SK-N-SH (cell line): ENCODE data around the gene ZNF75A. TPM values are rescaled to one million over a fixed set of nuclear protein-coding genes. Genes with fewer than 3 reads are reported as not detected.

Source experiments
- CTCF ChIA-PET: fragments of 300-600, 350-600 bp; formaldehyde crosslinking; extraction: SDS; loops from one replicate; lab custom pipeline; 2021; lab: Yijun Ruan, JAX
- POLR2A ChIA-PET: fragments of 350-600 bp; sonication (Branson Sonifier 250); formaldehyde crosslinking; extraction: SDS; loops from one replicate; lab custom pipeline; 2020; ENCODE audit warnings: antibody characterized with exemption, inconsistent platforms; lab: Yijun Ruan, JAX
- DNase-seq: peaks from one replicate; pipeline ENCODE4 v3.0.0; 2012
- H2AFZ ChIP-seq: fragments of 200-600 bp; sonication (generic); 2 replicates; pipeline ENCODE4 v1.8.1; 2016; ENCODE audit warnings: antibody characterized with exemption, mild to moderate bottlenecking, low read depth
- H3F3A ChIP-seq: fragments of 200-600 bp; sonication (generic); replicated peaks from 2 replicates; pipeline ENCODE3; 2016; ENCODE audit warnings: antibody characterized with exemption, mild to moderate bottlenecking; ENCODE audit not compliant: insufficient read depth
- H3K27ac ChIP-seq, 2 experiments: fragments of 200-500 bp in 1 of 2; fragments of 200-600 bp in 1 of 2; sonication (Bioruptor generic) in 1 of 2; sonication (generic), shearing (Covaris generic) in 1 of 2; 2 replicates each; pipeline versions ENCODE4 v1.5.1 to v1.6.1; 2014 to 2016; ENCODE audit warnings: low read depth in 2 of 2, inconsistent platforms in 1 of 2, low read length in 1 of 2, mild to moderate bottlenecking in 1 of 2, mixed read lengths in 1 of 2
- H3K27me3 ChIP-seq: fragments of 200-600 bp; sonication (generic), shearing (Covaris generic); 2 replicates; pipeline ENCODE4 v1.6.1; 2016; ENCODE audit warnings: mixed run types; ENCODE audit not compliant: insufficient read depth
- H3K36me3 ChIP-seq, 2 experiments: fragments of 200-500 bp in 1 of 2; fragments of 200-600 bp in 1 of 2; sonication (Bioruptor generic) in 1 of 2; sonication (generic) in 1 of 2; replicated peaks in 1 of 2; 2 replicates each; pipeline versions ENCODE3 to v1.5.1; 2014 to 2016; ENCODE audit warnings: low read length in 1 of 2, mild to moderate bottlenecking in 1 of 2; ENCODE audit not compliant: insufficient read depth in 2 of 2, control insufficient read depth in 1 of 2
- H3K4me1 ChIP-seq, 2 experiments: fragments of 200-500 bp in 1 of 2; fragments of 200-600 bp in 1 of 2; sonication (Bioruptor generic) in 1 of 2; sonication (generic), shearing (Covaris generic) in 1 of 2; 2 replicates each; pipeline versions ENCODE4 v1.5.1 to v1.6.1; 2014 to 2016; ENCODE audit warnings: low read depth in 1 of 2, low read length in 1 of 2, mixed run types in 1 of 2; ENCODE audit not compliant: insufficient read depth in 2 of 2, control insufficient read depth in 1 of 2
- H3K4me2 ChIP-seq: fragments of 200-600 bp; sonication (generic), shearing (Covaris generic); 2 replicates; pipeline ENCODE4 v1.6.1; 2017; ENCODE audit warnings: mixed run types
- H3K4me3 ChIP-seq, 2 experiments: fragments of 200-500 bp in 1 of 2; fragments of 200-600 bp in 1 of 2; sonication (Bioruptor generic) in 1 of 2; sonication (generic), shearing (Covaris generic) in 1 of 2; 2 replicates each; pipeline versions ENCODE4 v1.5.1 to v1.8.1; 2014 to 2016; ENCODE audit warnings: low read depth in 2 of 2, inconsistent platforms in 1 of 2, low read length in 1 of 2, mild to moderate bottlenecking in 1 of 2, mixed read lengths in 1 of 2, moderate library complexity in 1 of 2
- H3K79me2 ChIP-seq: fragments of 200-600 bp; sonication (generic); 2 replicates; pipeline ENCODE4 v1.8.1; 2017; ENCODE audit warnings: mild to moderate bottlenecking; ENCODE audit not compliant: insufficient read depth
- H3K9ac ChIP-seq: fragments of 200-600 bp; sonication (generic); 2 replicates; pipeline ENCODE4 v1.6.1; 2017; ENCODE audit warnings: mixed run types
- H3K9me2 ChIP-seq: fragments of 200-600 bp; sonication (generic); 2 replicates; pipeline ENCODE4 v1.6.1; 2017; ENCODE audit warnings: mixed run types
- H3K9me3 ChIP-seq: fragments of 200-600 bp; sonication (generic); 2 replicates; pipeline ENCODE4 v1.6.1; 2017; ENCODE audit warnings: mixed run types, mild to moderate bottlenecking, moderate library complexity
- H4K20me1 ChIP-seq: fragments of 200-600 bp; sonication (generic); 2 replicates; pipeline ENCODE4 v1.6.1; 2017; ENCODE audit warnings: mild to moderate bottlenecking, mixed run types; ENCODE audit not compliant: insufficient read depth
- CHD2 ChIP-seq: fragments of 150-350 bp; IDR thresholded peaks from 2 replicates; pipeline ENCODE4 v1.6.1; 2018; ENCODE audit warnings: low read length; ENCODE audit not compliant: partially characterized antibody
- EP300 ChIP-seq, 2 experiments: IDR thresholded peaks; 2 replicates each; pipeline versions ENCODE4 v1.4.0 to v1.6.1; 2012; ENCODE audit warnings: borderline replicate concordance in 1 of 2, low read depth in 1 of 2, low read length in 1 of 2
- EZH2phosphoT487 ChIP-seq: fragments of 200-600 bp; sonication (generic); IDR thresholded peaks from 2 replicates; pipeline ENCODE4 v1.6.1; 2017; ENCODE audit warnings: low read depth, mixed run types, mild to moderate bottlenecking, antibody characterized with exemption, moderate library complexity, borderline replicate concordance
- FOSL2 ChIP-seq: IDR thresholded peaks from 2 replicates; pipeline ENCODE4 v1.4.0; 2012; ENCODE audit warnings: low read depth, mild to moderate bottlenecking, moderate library complexity, borderline replicate concordance
- FOXJ3 ChIP-seq: sonication (generic); formaldehyde crosslinking; IDR thresholded peaks from 2 replicates; pipeline ENCODE4 v1.5.1; 2020; ENCODE audit warnings: mild to moderate bottlenecking, missing genetic modification reagents
- JUND ChIP-seq: IDR thresholded peaks from 2 replicates; pipeline ENCODE4 v1.4.0; 2012
- MEF2A ChIP-seq: IDR thresholded peaks from 2 replicates; pipeline ENCODE4 v1.4.0; 2012; ENCODE audit warnings: low read depth, borderline replicate concordance
- MXI1 ChIP-seq: IDR thresholded peaks from 2 replicates; pipeline ENCODE4 v1.6.1; 2012; ENCODE audit warnings: mild to moderate bottlenecking, low read depth, low read length, improper control_type of control experiment
- RAD21 ChIP-seq: IDR thresholded peaks from 2 replicates; pipeline ENCODE4 v1.6.1; 2012; ENCODE audit warnings: mild to moderate bottlenecking, low read length
- RCOR1 ChIP-seq: fragments of 150-350 bp; IDR thresholded peaks from 2 replicates; pipeline ENCODE4 v1.6.1; 2017; ENCODE audit warnings: antibody characterized with exemption, low read length
- RFX5 ChIP-seq: IDR thresholded peaks from 2 replicates; pipeline ENCODE4 v1.6.1; 2012; ENCODE audit warnings: mild to moderate bottlenecking, improper control_type of control experiment, low read length
- TAF1 ChIP-seq: IDR thresholded peaks from 2 replicates; pipeline ENCODE4 v1.6.1; 2012; ENCODE audit warnings: low read depth, mild to moderate bottlenecking, low read length, moderate library complexity, borderline replicate concordance
- TEAD4 ChIP-seq: IDR thresholded peaks from 2 replicates; pipeline ENCODE4 v1.4.0; 2012; ENCODE audit warnings: mild to moderate bottlenecking, borderline replicate concordance; ENCODE audit not compliant: insufficient read depth
- YY1 ChIP-seq: IDR thresholded peaks from 2 replicates; pipeline ENCODE4 v1.4.0; 2012; ENCODE audit warnings: low read depth, mild to moderate bottlenecking
- WGBS: methylation state at CpG from one replicate; pipeline ENCODE4 v1.1.6; 2017; ENCODE audit warnings: low lambda C conversion rate; 5-methylcytosine and 5-hydroxymethylcytosine counted together
- polyA plus RNA-seq, 3 experiments: library from polyadenylated mRNA; depleted of rRNA; stranded (reverse); fragments of >200 nt; gene quantifications; 2 replicates each; pipeline ENCODE4 v1.2.3, GENCODE V29; 2012
- TF ChIP-seq, protein P1 (sequence below): IDR thresholded peaks from 2 replicates; pipeline ENCODE4 v1.4.0; 2012; ENCODE audit warnings: low read depth
- TF ChIP-seq, protein P2 (sequence below): fragments of 200-600 bp; sonication (generic); IDR thresholded peaks from 2 replicates; pipeline ENCODE4 v1.6.1; 2017; ENCODE audit warnings: antibody characterized with exemption, mild to moderate bottlenecking, moderate library complexity
- TF ChIP-seq, protein P3 (sequence below): IDR thresholded peaks from 2 replicates; pipeline ENCODE4 v1.6.1; 2012; ENCODE audit warnings: mild to moderate bottlenecking, low read depth, low read length, moderate library complexity
- TF ChIP-seq, protein P4 (sequence below): IDR thresholded peaks from 2 replicates; pipeline ENCODE4 v1.4.0; 2012; ENCODE audit warnings: low read depth, borderline replicate concordance

ZNF75A gene
- polyA plus RNA-seq, 1 of the 3 experiments (the other 2 are of a cell fraction), result 7.2 TPM

DNA sequence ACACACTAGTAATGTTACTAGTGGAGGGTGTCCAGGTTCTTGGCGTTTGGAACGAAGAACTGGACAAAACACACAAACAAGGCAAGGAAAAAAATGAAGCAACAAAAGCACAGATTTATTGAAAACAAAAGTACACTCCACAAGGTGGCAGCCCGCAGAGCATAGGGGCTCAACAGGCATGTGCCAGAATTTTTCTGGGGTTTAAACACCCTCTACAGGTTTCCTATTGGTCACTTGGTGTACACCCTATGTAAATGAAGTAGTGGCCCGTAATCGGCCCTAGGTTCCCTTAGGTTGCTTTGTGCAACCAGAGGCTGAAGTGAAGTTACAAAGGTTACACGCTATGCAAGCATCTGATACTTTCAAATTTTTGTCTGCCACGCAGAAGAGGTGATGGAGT is 58.5 kb downstream of the ZNF75A start:
- 78% methylated on average over 7 of the region's 7 CpGs for WGBS
- ChIA-PET POLR2A (no interaction called here), CTCF (no interaction called here)
- Histone ChIP-seq H3K4me1 (no peaks in the 10 kb centered on the region; a peak in 1 of 4 replicates), H3K27ac (no peak overlapping the region), H4K20me1 (no peaks in the 10 kb centered on the region), H3K4me2 (no peak overlapping the region), H3F3A (no peaks in the 10 kb centered on the region), H3K4me3 (no peak overlapping the region; a peak in 1 of 4 replicates), H3K9me3 (no peaks in the 10 kb centered on the region; the same call in 1 of the 2 replicates), H3K9me2 (no peaks in the 10 kb centered on the region), H2AFZ (no peak overlapping the region), H3K36me3 (no peaks in the 10 kb centered on the region), H3K9ac (no peak overlapping the region), H3K79me2 (peaks cover 5% of the 10 kb centered on the region; the same call in 1 of the 2 replicates), H3K27me3 (no peaks in the 10 kb centered on the region)
- TF ChIP-seq RAD21, result no peak
- no peak for TF ChIP-seq FOXJ3 (CRISPR knock-in tag)
- TF ChIP-seq CHD2, result no peak
- no peak for TF ChIP-seq RFX5
- TF ChIP-seq TEAD4, result no peak
- no peak for TF ChIP-seq FOSL2
- TF ChIP-seq YY1, result no peak
- TF ChIP-seq TAF1, result no peak
- TF ChIP-seq MEF2A, result no peak
- TF ChIP-seq, protein P1, sequence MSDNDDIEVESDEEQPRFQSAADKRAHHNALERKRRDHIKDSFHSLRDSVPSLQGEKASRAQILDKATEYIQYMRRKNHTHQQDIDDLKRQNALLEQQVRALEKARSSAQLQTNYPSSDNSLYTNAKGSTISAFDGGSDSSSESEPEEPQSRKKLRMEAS, result no peak
- TF ChIP-seq, protein P2, sequence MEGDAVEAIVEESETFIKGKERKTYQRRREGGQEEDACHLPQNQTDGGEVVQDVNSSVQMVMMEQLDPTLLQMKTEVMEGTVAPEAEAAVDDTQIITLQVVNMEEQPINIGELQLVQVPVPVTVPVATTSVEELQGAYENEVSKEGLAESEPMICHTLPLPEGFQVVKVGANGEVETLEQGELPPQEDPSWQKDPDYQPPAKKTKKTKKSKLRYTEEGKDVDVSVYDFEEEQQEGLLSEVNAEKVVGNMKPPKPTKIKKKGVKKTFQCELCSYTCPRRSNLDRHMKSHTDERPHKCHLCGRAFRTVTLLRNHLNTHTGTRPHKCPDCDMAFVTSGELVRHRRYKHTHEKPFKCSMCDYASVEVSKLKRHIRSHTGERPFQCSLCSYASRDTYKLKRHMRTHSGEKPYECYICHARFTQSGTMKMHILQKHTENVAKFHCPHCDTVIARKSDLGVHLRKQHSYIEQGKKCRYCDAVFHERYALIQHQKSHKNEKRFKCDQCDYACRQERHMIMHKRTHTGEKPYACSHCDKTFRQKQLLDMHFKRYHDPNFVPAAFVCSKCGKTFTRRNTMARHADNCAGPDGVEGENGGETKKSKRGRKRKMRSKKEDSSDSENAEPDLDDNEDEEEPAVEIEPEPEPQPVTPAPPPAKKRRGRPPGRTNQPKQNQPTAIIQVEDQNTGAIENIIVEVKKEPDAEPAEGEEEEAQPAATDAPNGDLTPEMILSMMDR, result no peak
- DNase-seq, result no peak

DNA sequence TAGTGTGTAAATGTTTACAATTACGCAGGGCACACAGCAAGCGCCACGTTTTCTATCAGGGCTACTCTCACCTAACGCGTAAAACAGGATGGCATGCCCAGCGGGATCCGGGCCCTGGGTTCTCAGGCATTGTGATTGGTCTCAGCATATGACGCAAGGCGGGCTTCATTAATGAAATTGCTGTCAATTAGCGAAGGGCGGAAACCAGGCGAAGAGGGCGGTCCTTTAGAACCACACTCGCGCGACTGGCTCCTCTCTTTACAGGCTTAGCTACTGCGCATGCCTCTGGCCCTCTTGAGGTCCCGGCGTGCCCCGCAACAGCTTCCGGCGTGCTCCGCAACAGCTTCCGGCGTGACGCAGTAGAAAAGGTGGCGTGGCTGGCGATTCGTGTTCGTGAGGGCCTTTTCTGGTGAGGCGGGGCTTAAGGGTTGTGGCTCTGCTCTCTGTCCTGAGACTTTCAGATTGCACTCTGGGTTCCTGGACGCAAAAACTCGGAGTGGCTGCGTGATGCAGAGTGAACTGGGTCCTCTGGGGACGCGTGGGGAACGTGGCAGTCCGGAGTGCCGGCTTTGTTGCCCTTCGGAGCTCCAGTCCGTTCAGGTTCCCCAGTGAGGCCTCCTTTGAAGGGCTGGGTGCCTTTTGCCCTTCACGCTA is 59.6 kb downstream of the ZNF75A start:
- H3K9me3 ChIP-seq, result no peaks in the 10 kb centered on the region; the same call in 1 of the 2 replicates
- no peaks in the 10 kb centered on the region for H4K20me1 ChIP-seq
- H3K9me2 ChIP-seq, result no peaks in the 10 kb centered on the region
- H3K79me2 ChIP-seq, result peaks cover 5% of the 10 kb centered on the region; the same call in 1 of the 2 replicates
- no peaks in the 10 kb centered on the region; a peak in 1 of 4 replicates for H3K4me1 ChIP-seq
- CTCF ChIA-PET, result interaction anchor here (0.6 to 1.4 kb wide), 5 partner anchors 9 to 143 kb away, joined by 3 to 5 read pairs (median 3); partner anchors contain the start of gene OR2C1
- peak overlapping the region; percentile 83 for H3K4me2 ChIP-seq
- peak overlapping the region; percentile 56 to 68 for H3K4me3 ChIP-seq
- H3K27ac ChIP-seq, result peak overlapping the region; percentile 72 to 81
- DNase-seq, result peak; percentile 85
- peak overlapping the region; percentile 90 for H2AFZ ChIP-seq
- H3K9ac ChIP-seq, result peak overlapping the region; percentile 73
- WGBS, result 26% methylated on average over 17 of the region's 42 CpGs
- no peaks in the 10 kb centered on the region for H3K27me3 ChIP-seq
- no peaks in the 10 kb centered on the region for H3F3A ChIP-seq
- H3K36me3 ChIP-seq, result no peaks in the 10 kb centered on the region
- POLR2A ChIA-PET, result interaction anchor here (0.9 to 1.6 kb wide), 4 partner anchors 59 to 92 kb away, joined by 4 to 11 read pairs (median 6); partner anchors contain the start of genes NAA60, TIGD7, ZNF263 and ZNF597
- TF ChIP-seq TAF1 (peak; percentile 16; the same call in 1 of the 2 replicates), RCOR1 (no peak), JUND (no peak), EZH2phosphoT487 (no peak), RFX5 (no peak), EP300 (IDR thresholded peaks at IDR 0.05; ENCODE audit: borderline replicate concordance in 1 of 2, low read depth in 1 of 2, low read length in 1 of 2) (no peak), FOXJ3 (CRISPR knock-in tag) (peak; percentile 37; the same call in 1 of the 2 replicates), MXI1 (peak; percentile 19; the same call in 1 of the 2 replicates), CHD2 (peak; percentile 77)
- TF ChIP-seq, protein P3, sequence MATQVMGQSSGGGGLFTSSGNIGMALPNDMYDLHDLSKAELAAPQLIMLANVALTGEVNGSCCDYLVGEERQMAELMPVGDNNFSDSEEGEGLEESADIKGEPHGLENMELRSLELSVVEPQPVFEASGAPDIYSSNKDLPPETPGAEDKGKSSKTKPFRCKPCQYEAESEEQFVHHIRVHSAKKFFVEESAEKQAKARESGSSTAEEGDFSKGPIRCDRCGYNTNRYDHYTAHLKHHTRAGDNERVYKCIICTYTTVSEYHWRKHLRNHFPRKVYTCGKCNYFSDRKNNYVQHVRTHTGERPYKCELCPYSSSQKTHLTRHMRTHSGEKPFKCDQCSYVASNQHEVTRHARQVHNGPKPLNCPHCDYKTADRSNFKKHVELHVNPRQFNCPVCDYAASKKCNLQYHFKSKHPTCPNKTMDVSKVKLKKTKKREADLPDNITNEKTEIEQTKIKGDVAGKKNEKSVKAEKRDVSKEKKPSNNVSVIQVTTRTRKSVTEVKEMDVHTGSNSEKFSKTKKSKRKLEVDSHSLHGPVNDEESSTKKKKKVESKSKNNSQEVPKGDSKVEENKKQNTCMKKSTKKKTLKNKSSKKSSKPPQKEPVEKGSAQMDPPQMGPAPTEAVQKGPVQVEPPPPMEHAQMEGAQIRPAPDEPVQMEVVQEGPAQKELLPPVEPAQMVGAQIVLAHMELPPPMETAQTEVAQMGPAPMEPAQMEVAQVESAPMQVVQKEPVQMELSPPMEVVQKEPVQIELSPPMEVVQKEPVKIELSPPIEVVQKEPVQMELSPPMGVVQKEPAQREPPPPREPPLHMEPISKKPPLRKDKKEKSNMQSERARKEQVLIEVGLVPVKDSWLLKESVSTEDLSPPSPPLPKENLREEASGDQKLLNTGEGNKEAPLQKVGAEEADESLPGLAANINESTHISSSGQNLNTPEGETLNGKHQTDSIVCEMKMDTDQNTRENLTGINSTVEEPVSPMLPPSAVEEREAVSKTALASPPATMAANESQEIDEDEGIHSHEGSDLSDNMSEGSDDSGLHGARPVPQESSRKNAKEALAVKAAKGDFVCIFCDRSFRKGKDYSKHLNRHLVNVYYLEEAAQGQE, result no peak
- TF ChIP-seq, protein P4, sequence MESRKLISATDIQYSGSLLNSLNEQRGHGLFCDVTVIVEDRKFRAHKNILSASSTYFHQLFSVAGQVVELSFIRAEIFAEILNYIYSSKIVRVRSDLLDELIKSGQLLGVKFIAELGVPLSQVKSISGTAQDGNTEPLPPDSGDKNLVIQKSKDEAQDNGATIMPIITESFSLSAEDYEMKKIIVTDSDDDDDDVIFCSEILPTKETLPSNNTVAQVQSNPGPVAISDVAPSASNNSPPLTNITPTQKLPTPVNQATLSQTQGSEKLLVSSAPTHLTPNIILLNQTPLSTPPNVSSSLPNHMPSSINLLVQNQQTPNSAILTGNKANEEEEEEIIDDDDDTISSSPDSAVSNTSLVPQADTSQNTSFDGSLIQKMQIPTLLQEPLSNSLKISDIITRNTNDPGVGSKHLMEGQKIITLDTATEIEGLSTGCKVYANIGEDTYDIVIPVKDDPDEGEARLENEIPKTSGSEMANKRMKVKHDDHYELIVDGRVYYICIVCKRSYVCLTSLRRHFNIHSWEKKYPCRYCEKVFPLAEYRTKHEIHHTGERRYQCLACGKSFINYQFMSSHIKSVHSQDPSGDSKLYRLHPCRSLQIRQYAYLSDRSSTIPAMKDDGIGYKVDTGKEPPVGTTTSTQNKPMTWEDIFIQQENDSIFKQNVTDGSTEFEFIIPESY, result peak; percentile 41; the same call in 1 of the 2 replicates
